Measurements from ENCODE around the gene ARHGAP24. TPM values are rescaled to one million over a fixed set of nuclear protein-coding genes. Genes with fewer than 3 reads are reported as not detected.

Gene ARHGAP24
- total and polyA plus RNA-seq, 2 donors (not counting 3 experiments of a cell fraction or from before 2014, with no cell fraction given): 52.1 to 79.4 TPM

GRCh38 chr4:85534120-85534519, 59.2 kb downstream of the ARHGAP24 start:
- H3K9me3 ChIP-seq (replicated peaks; ENCODE audit: control insufficient read depth, insufficient read depth, low read length): no peaks in the 10 kb centered on the region
- H3K4me1 ChIP-seq (ENCODE audit: control insufficient read depth, extremely low read depth, insufficient read depth, low read length): no peaks in the 10 kb centered on the region
- FAIRE-seq (no peak), DNase-seq (ENCODE audit: low read depth, low spot score) (no peak)
- TF ChIP-seq EZH2 (IDR thresholded peaks at IDR 0.05; ENCODE audit: borderline replicate concordance, low read depth, low read length, severe bottlenecking): no peak
- no peak overlapping the region for H3K4me2 ChIP-seq (ENCODE audit: insufficient read depth, low read length)
- BruUV-seq (replicated peaks): no TSS peak
- H3K79me2 ChIP-seq (ENCODE audit: control insufficient read depth, insufficient read depth, low read length): no peaks in the 10 kb centered on the region
- H2AFZ ChIP-seq (ENCODE audit: low read depth, low read length): no peak overlapping the region
- no peak overlapping the region for H3K4me3 ChIP-seq (replicated peaks in 1 of 3; ENCODE audit: insufficient read depth in 1 of 3, low read depth in 1 of 3, low read length in 3 of 3)
- intact Hi-C loops (cut with micrococcal nuclease) (no loop called here), dilution Hi-C loops (cut with MboI; ENCODE audit: extremely low pct_ligation_motif_present, low sequenced_read_pairs) (no loop called here)
- no peaks in the 10 kb centered on the region for H3K36me3 ChIP-seq (ENCODE audit: control insufficient read depth in 2 of 2, extremely low read depth in 1 of 2, insufficient read depth in 2 of 2, low read length in 2 of 2)
- H3K27ac ChIP-seq (ENCODE audit: insufficient read depth, low read depth, low read length): no peak overlapping the region
- peaks cover 8 to 9% of the 10 kb centered on the region in 2 experiments for H3K27me3 ChIP-seq (ENCODE audit: control insufficient read depth in 2 of 2, insufficient read depth in 2 of 2, low read length in 2 of 2)
- no peak overlapping the region for H3K9ac ChIP-seq (replicated peaks; ENCODE audit: extremely low read depth, insufficient read depth, low read length)
- POLR2A ChIA-PET: no interaction called here
- CTCF ChIA-PET: interaction anchor here (1.0 to 1.6 kb wide), 3 partner anchors 9 to 27 kb away, joined by 3 read pairs; no protein-coding TSS in a partner anchor
- no peaks in the 10 kb centered on the region for H4K20me1 ChIP-seq (replicated peaks; ENCODE audit: control insufficient read depth, extremely low read depth, insufficient read depth, low read length)
- no peaks in the 10 kb centered on the region for H3K9me1 ChIP-seq (replicated peaks; ENCODE audit: control insufficient read depth, extremely low read depth, insufficient read depth, low read length)

GRCh38 chr4:85543832-85544231, 68.9 kb downstream of the ARHGAP24 start:
- H3K9me3 ChIP-seq (replicated peaks; ENCODE audit: control insufficient read depth, insufficient read depth, low read length): no peaks in the 10 kb centered on the region
- dilution Hi-C loops (cut with MboI; ENCODE audit: extremely low pct_ligation_motif_present, low sequenced_read_pairs) (no loop called here), intact Hi-C loops (cut with micrococcal nuclease) (no loop called here)
- no peaks in the 10 kb centered on the region for H3K4me1 ChIP-seq (ENCODE audit: control insufficient read depth, extremely low read depth, insufficient read depth, low read length)
- ChIA-PET POLR2A (no interaction called here), CTCF (interaction anchor here (1.2 kb wide), 1 partner anchor 10 kb away, joined by 3 read pairs; no protein-coding TSS in a partner anchor)
- H3K27me3 ChIP-seq (ENCODE audit: control insufficient read depth in 2 of 2, insufficient read depth in 2 of 2, low read length in 2 of 2): no peaks in the 10 kb centered on the region
- H3K4me3 ChIP-seq (replicated peaks in 1 of 3; ENCODE audit: insufficient read depth in 1 of 3, low read depth in 1 of 3, low read length in 3 of 3): no peak overlapping the region
- H3K9ac ChIP-seq (replicated peaks; ENCODE audit: extremely low read depth, insufficient read depth, low read length): no peak overlapping the region
- H3K4me2 ChIP-seq (ENCODE audit: insufficient read depth, low read length): no peak overlapping the region
- H3K36me3 ChIP-seq (ENCODE audit: control insufficient read depth in 2 of 2, extremely low read depth in 1 of 2, insufficient read depth in 2 of 2, low read length in 2 of 2): no peaks in the 10 kb centered on the region
- FAIRE-seq (no peak), DNase-seq (ENCODE audit: low read depth, low spot score) (no peak)
- no peaks in the 10 kb centered on the region for H4K20me1 ChIP-seq (replicated peaks; ENCODE audit: control insufficient read depth, extremely low read depth, insufficient read depth, low read length)
- H3K79me2 ChIP-seq (ENCODE audit: control insufficient read depth, insufficient read depth, low read length): no peaks in the 10 kb centered on the region
- no TSS peak for BruUV-seq (replicated peaks)
- H3K27ac ChIP-seq (ENCODE audit: insufficient read depth, low read depth, low read length): no peak overlapping the region
- H3K9me1 ChIP-seq (replicated peaks; ENCODE audit: control insufficient read depth, extremely low read depth, insufficient read depth, low read length): no peaks in the 10 kb centered on the region
- H2AFZ ChIP-seq (ENCODE audit: low read depth, low read length): no peak overlapping the region
- TF ChIP-seq JUN (IDR thresholded peaks at IDR 0.05; ENCODE audit: borderline replicate concordance, insufficient read depth, insufficient read length, low read depth) (no peak), EZH2 (IDR thresholded peaks at IDR 0.05; ENCODE audit: borderline replicate concordance, low read depth, low read length, severe bottlenecking) (no peak), MYC (IDR thresholded peaks at IDR 0.05; ENCODE audit: low read depth, low read length) (no peak), POLR2AphosphoS5 (IDR thresholded peaks at IDR 0.05; ENCODE audit: insufficient read depth, low read depth, low read length) (no peak), POLR2A (IDR thresholded peaks at IDR 0.05; ENCODE audit: low read depth, low read length) (no peak), CTCF (IDR thresholded peaks at IDR 0.05; ENCODE audit: extremely low read depth in 1 of 2, insufficient read depth in 1 of 2, low read depth in 1 of 2, low read length in 2 of 2) (no peak)

Data from endothelial cell of umbilical vein (primary cell).